PC-3 (cell line): Measurements from ENCODE around the gene NFATC2. TPM values are rescaled to one million over a fixed set of nuclear protein-coding genes. Genes with fewer than 3 reads are reported as not detected.

ENCODE experiments used
- ATAC-seq: fragments of 200-7000 bp; cut with Tn5 transposase; 2 replicates; pipeline ENCODE4 v1.9.1; 2020; ENCODE audit warnings: mild to moderate bottlenecking, moderate library complexity
- BruUV-seq: library from RNA; stranded (reverse); fragments of 400-500 nt; replicated peaks from 2 replicates; lab custom pipeline; 2021; lab: Mats Ljungman, UMichigan
- CTCF ChIA-PET: fragments of 300-600 bp; sonication (Branson Sonifier 250); formaldehyde crosslinking; loops from one replicate; lab custom pipeline; 2022; ENCODE audit warnings: antibody characterized with exemption; lab: Charles Lee
- POLR2A ChIA-PET: fragments of 300-600 bp; sonication (Branson Sonifier 250); formaldehyde crosslinking; loops from one replicate; lab custom pipeline; 2022; ENCODE audit warnings: antibody characterized with exemption; ENCODE audit not compliant: unreplicated experiment; lab: Charles Lee
- DNase-seq: peaks from one replicate; pipeline ENCODE4 v3.0.0-alpha.2; 2015
- H2AFZ ChIP-seq: fragments of 300-600 bp; sonication (generic); 2 replicates; pipeline ENCODE4 v1.6.0; 2016; ENCODE audit warnings: antibody characterized with exemption, low read length
- H3F3A ChIP-seq: fragments of 300-600 bp; sonication (generic); one replicate; pipeline ENCODE4 v1.6.0; 2017; ENCODE audit warnings: antibody characterized with exemption, low read length, control low read depth, mild to moderate bottlenecking; ENCODE audit not compliant: unreplicated experiment
- H3K27ac ChIP-seq: fragments of 300-600 bp; sonication (generic); 2 replicates; pipeline ENCODE4 v1.5.1; 2016; ENCODE audit warnings: mild to moderate bottlenecking, low read length
- H3K27me3 ChIP-seq: fragments of 300-600 bp; sonication (generic); 2 replicates; pipeline ENCODE4 v1.6.1; 2016; ENCODE audit warnings: low read length, mixed read lengths
- H3K36me3 ChIP-seq: fragments of 300-600 bp; sonication (generic); 2 replicates; pipeline ENCODE4 v1.6.1; 2016; ENCODE audit warnings: low read depth, mixed run types, low read length, mixed read lengths
- H3K4me1 ChIP-seq: fragments of 300-600 bp; sonication (generic); 2 replicates; pipeline ENCODE4 v1.5.1; 2016; ENCODE audit warnings: low read length; ENCODE audit not compliant: insufficient read depth
- H3K4me2 ChIP-seq: fragments of 300-600 bp; sonication (generic); 2 replicates; pipeline ENCODE4 v1.6.0; 2016; ENCODE audit warnings: low read length
- H3K4me3 ChIP-seq: fragments of 300-600 bp; sonication (generic); 2 replicates; pipeline ENCODE4 v1.5.1; 2016; ENCODE audit warnings: mild to moderate bottlenecking, low read length, mixed read lengths
- H3K79me2 ChIP-seq: fragments of 300-600 bp; sonication (generic); 2 replicates; pipeline ENCODE4 v1.6.1; 2017; ENCODE audit warnings: low read length, mixed read lengths
- H3K9ac ChIP-seq: fragments of 300-600 bp; sonication (generic); 2 replicates; pipeline ENCODE4 v1.6.0; 2016; ENCODE audit warnings: mild to moderate bottlenecking, low read length
- H3K9me2 ChIP-seq: fragments of 300-600 bp; sonication (generic); replicated peaks from 2 replicates; pipeline ENCODE4 v1.6.1; 2016; ENCODE audit warnings: mixed run types, low read length, mixed read lengths
- H3K9me3 ChIP-seq: fragments of 300-600 bp; sonication (generic); 2 replicates; pipeline ENCODE4 v1.6.1; 2016; ENCODE audit warnings: low read length, mixed read lengths
- H4K20me1 ChIP-seq: fragments of 300-600 bp; sonication (generic); 2 replicates; pipeline ENCODE4 v1.6.1; 2016; ENCODE audit warnings: low read length, mixed read lengths
- CTCF ChIP-seq: fragments of 300-600 bp; sonication (generic); conservative IDR thresholded peaks from 2 replicates; pipeline ENCODE4 v1.5.1; 2017; ENCODE audit warnings: antibody characterized with exemption, low read depth, mild to moderate bottlenecking, low read length
- EZH2 ChIP-seq: fragments of 300-600 bp; sonication (generic); IDR thresholded peaks from one replicate; pipeline ENCODE4 v1.6.1; 2017; ENCODE audit warnings: antibody characterized with exemption, mild to moderate bottlenecking, low read length; ENCODE audit not compliant: unreplicated experiment
- EZH2phosphoT487 ChIP-seq: fragments of 300-600 bp; sonication (generic); IDR thresholded peaks from 2 replicates; pipeline ENCODE4 v1.6.1; 2018; ENCODE audit warnings: mild to moderate bottlenecking, antibody characterized with exemption, low read length, borderline replicate concordance
- intact Hi-C: fragments of 100-400 bp; cut with micrococcal nuclease; formaldehyde crosslinking; loops from 2 replicates; pipeline ENCODE4 v1.9.0; 2023
- total RNA-seq: library from RNA; depleted of rRNA; stranded (reverse); fragments of >200 nt; gene quantifications from 2 replicates; pipeline ENCODE4 v1.2.3, GENCODE V29; 2014

NFATC2 gene
- total RNA-seq, 1 experiment from 2014 or later = 12.9 TPM

DNA sequence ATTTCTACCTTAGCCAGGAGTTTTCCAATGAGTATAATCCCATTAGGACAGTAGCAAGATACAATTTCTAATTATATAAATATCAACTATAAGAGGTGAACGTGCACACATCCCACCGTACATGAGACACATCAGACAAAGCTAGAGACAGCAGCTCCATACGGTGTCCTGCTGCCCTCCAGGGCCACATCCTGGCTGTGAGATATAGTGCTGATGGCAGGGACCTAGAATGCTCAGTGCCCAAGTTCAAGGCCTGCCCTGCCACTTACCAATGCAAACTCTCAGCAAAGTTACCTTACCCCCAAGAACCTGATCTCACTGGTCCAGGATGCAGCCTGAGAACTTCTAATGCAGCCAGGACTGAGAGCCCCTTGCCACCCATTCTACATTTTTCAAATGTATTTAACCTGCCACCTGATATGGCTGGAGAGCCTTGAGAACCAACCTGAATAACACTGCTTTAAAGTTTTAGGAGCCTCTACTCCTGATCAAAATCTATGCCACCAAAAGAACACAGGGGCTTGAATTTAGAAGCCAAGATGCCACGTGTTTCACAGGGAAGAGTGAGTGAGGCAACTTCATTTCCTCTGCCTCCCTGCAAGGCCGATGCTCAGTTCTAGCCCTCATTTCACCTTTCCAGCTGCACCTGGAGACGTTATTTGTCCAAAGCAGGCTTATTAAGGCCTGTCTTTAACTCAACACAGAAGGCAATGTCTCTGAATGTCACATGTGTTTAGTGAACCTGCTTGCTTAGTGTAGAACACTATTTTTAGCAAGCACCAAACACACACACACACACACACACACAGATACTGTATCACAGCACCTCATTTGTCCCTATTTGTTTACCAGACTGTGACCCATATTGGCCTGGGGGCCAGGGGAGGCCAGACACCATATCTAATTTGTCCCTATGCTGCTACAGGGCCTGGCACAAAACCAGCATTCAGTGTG is 6.1 kb downstream of the NFATC2 start:
- BruUV-seq = no TSS peak
- intact Hi-C loops = no loop called here
- Histone ChIP-seq H3K27me3 (no peaks in the 10 kb centered on the region), H4K20me1 (no peaks in the 10 kb centered on the region), H3K79me2 (peaks cover 8% of the 10 kb centered on the region; the same call in 1 of the 2 replicates), H3K27ac (no peak overlapping the region), H3K4me3 (no peak overlapping the region), H2AFZ (no peak overlapping the region), H3F3A (peaks cover 7% of the 10 kb centered on the region), H3K9me2 (no peaks in the 10 kb centered on the region), H3K9me3 (no peaks in the 10 kb centered on the region), H3K9ac (no peak overlapping the region), H3K36me3 (no peaks in the 10 kb centered on the region), H3K4me2 (no peak overlapping the region), H3K4me1 (peaks cover 31% of the 10 kb centered on the region)
- ATAC-seq = no peak
- no peak for TF ChIP-seq CTCF
- no peak for TF ChIP-seq EZH2phosphoT487
- TF ChIP-seq EZH2 = no peak
- ChIA-PET POLR2A (no interaction called here), CTCF (no interaction called here)
- no peak for DNase-seq

DNA sequence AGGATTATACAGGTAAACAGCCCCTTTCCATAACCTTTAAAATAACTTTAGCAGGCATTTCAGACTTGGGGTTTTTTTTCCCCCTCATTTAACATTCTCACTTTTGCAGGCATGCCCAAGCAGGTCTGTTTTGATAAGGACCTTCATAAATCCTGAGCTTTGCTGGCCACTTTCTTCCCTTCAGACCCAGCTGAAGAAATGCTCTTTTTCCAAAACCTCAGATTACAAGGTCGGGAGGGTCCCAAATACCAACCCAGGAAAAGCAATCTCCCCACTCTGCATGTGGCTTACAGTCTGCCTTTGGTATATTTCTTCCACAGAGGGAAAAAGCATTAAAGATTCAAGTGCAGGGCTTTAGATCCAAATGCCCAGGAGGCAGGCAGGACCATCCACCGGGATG is 6.8 kb downstream of the NFATC2 start:
- peaks cover 8% of the 10 kb centered on the region; the same call in 1 of the 2 replicates for H3K79me2 ChIP-seq
- no peak overlapping the region for H3K9ac ChIP-seq
- no peak overlapping the region for H3K4me2 ChIP-seq
- no peak overlapping the region for H3K4me3 ChIP-seq
- TF ChIP-seq CTCF = no peak
- TF ChIP-seq EZH2phosphoT487 = no peak
- no peak for TF ChIP-seq EZH2
- H3K9me3 ChIP-seq = no peaks in the 10 kb centered on the region
- POLR2A ChIA-PET = no interaction called here
- DNase-seq (no peak), ATAC-seq (no peak)
- peaks cover 34% of the 10 kb centered on the region for H3K4me1 ChIP-seq
- H3F3A ChIP-seq = peaks cover 7% of the 10 kb centered on the region
- BruUV-seq = no TSS peak
- H2AFZ ChIP-seq = no peak overlapping the region
- no peaks in the 10 kb centered on the region for H3K9me2 ChIP-seq
- H3K27me3 ChIP-seq = no peaks in the 10 kb centered on the region
- intact Hi-C loops = no loop called here
- CTCF ChIA-PET = no interaction called here
- no peaks in the 10 kb centered on the region for H3K36me3 ChIP-seq
- H3K27ac ChIP-seq = no peak overlapping the region
- H4K20me1 ChIP-seq = no peaks in the 10 kb centered on the region

- no peak overlapping the region for H3K27ac ChIP-seq
- TF ChIP-seq EZH2 = no peak
- no peak for TF ChIP-seq EZH2phosphoT487
- TF ChIP-seq CTCF = no peak
- peaks cover 37% of the 10 kb centered on the region for H3K4me1 ChIP-seq
- H2AFZ ChIP-seq = no peak overlapping the region
- no peaks in the 10 kb centered on the region for H3K9me3 ChIP-seq
- H3F3A ChIP-seq = peaks cover 7% of the 10 kb centered on the region
- H3K9me2 ChIP-seq = no peaks in the 10 kb centered on the region
- no peak overlapping the region for H3K4me3 ChIP-seq
- no peak overlapping the region for H3K4me2 ChIP-seq
- DNase-seq = no peak
- H3K79me2 ChIP-seq = peaks cover 8% of the 10 kb centered on the region; the same call in 1 of the 2 replicates
- no TSS peak for BruUV-seq
- intact Hi-C loops = no loop called here
- no peak overlapping the region for H3K9ac ChIP-seq
- POLR2A ChIA-PET = no interaction called here
- no peaks in the 10 kb centered on the region for H3K27me3 ChIP-seq
- CTCF ChIA-PET = no interaction called here
- ATAC-seq = no peak
- no peaks in the 10 kb centered on the region for H3K36me3 ChIP-seq
- H4K20me1 ChIP-seq = no peaks in the 10 kb centered on the region
These were observed 7.5 kb downstream of the NFATC2 start for GRCh38 chr20:51535075-51535386.
